Measurements from ENCODE around the gene RAB40C.
A peak's percentile ranks its signal among the peaks of the same experiment; 100 is the strongest.

The RAB40C gene

GRCh38 chr16:657487-657886 is 67.6 kb downstream of the RAB40C start:
- TF ChIP-seq CTCF (IDR thresholded peaks at IDR 0.05; ENCODE audit: borderline replicate concordance, extremely low read depth, low read length, poor library complexity, severe bottlenecking), result no peak
- no peak for TF ChIP-seq EZH2 (IDR thresholded peaks at IDR 0.05; ENCODE audit: borderline replicate concordance, low read depth, low read length, severe bottlenecking)
- Histone ChIP-seq H3K9ac (ENCODE audit: low read depth, low read length) (no peak overlapping the region), H3K27ac (ENCODE audit: low read length) (no peak overlapping the region), H3K36me3 (ENCODE audit: insufficient read depth, low read length) (peaks cover 87% of the 10 kb centered on the region), H4K20me1 (ENCODE audit: insufficient read depth, low read length) (peaks cover 23% of the 10 kb centered on the region), H2AFZ (ENCODE audit: low read depth, low read length) (no peak overlapping the region), H3K4me3 (ENCODE audit: low read depth in 1 of 2, low read length in 2 of 2) (no peak overlapping the region), H3K27me3 (ENCODE audit: insufficient read depth, low read length, poor library complexity) (no peaks in the 10 kb centered on the region), H3K9me3 (ENCODE audit: insufficient read depth, low read length, severe bottlenecking) (no peaks in the 10 kb centered on the region), H3K4me1 (ENCODE audit: insufficient read depth, low read length) (no peaks in the 10 kb centered on the region), H3K4me2 (ENCODE audit: insufficient read depth, low read length) (no peak overlapping the region), H3K79me2 (ENCODE audit: insufficient read depth, low read length) (no peaks in the 10 kb centered on the region)
- ATAC-seq (ENCODE audit: insufficient read depth, low read depth) (no peak), DNase-seq (no peak)

- Histone ChIP-seq H3K4me3 (ENCODE audit: low read depth in 1 of 2, low read length in 2 of 2) (no peak overlapping the region), H3K27ac (ENCODE audit: low read length) (no peak overlapping the region), H3K36me3 (ENCODE audit: insufficient read depth, low read length) (peaks cover 78% of the 10 kb centered on the region), H2AFZ (ENCODE audit: low read depth, low read length) (no peak overlapping the region), H4K20me1 (ENCODE audit: insufficient read depth, low read length) (peaks cover 23% of the 10 kb centered on the region), H3K79me2 (ENCODE audit: insufficient read depth, low read length) (no peaks in the 10 kb centered on the region), H3K4me1 (ENCODE audit: insufficient read depth, low read length) (no peaks in the 10 kb centered on the region), H3K9ac (ENCODE audit: low read depth, low read length) (no peak overlapping the region), H3K4me2 (ENCODE audit: insufficient read depth, low read length) (no peak overlapping the region), H3K27me3 (ENCODE audit: insufficient read depth, low read length, poor library complexity) (no peaks in the 10 kb centered on the region), H3K9me3 (ENCODE audit: insufficient read depth, low read length, severe bottlenecking) (no peaks in the 10 kb centered on the region)
- ATAC-seq (ENCODE audit: insufficient read depth, low read depth), result no peak
- DNase-seq, result no peak
- TF ChIP-seq EZH2 (IDR thresholded peaks at IDR 0.05; ENCODE audit: borderline replicate concordance, low read depth, low read length, severe bottlenecking) (no peak), CTCF (IDR thresholded peaks at IDR 0.05; ENCODE audit: borderline replicate concordance, extremely low read depth, low read length, poor library complexity, severe bottlenecking) (peak; percentile 38)
These were observed 69.1 kb downstream of the RAB40C start for GRCh38 chr16:658679-659571.

- DNase-seq (no peak), ATAC-seq (ENCODE audit: insufficient read depth, low read depth) (no peak)
- peaks cover 23% of the 10 kb centered on the region for H4K20me1 ChIP-seq (ENCODE audit: insufficient read depth, low read length)
- no peak overlapping the region for H3K4me2 ChIP-seq (ENCODE audit: insufficient read depth, low read length)
- no peak overlapping the region for H3K9ac ChIP-seq (ENCODE audit: low read depth, low read length)
- no peak overlapping the region for H2AFZ ChIP-seq (ENCODE audit: low read depth, low read length)
- H3K79me2 ChIP-seq (ENCODE audit: insufficient read depth, low read length), result no peaks in the 10 kb centered on the region
- H3K9me3 ChIP-seq (ENCODE audit: insufficient read depth, low read length, severe bottlenecking), result no peaks in the 10 kb centered on the region
- no peaks in the 10 kb centered on the region for H3K4me1 ChIP-seq (ENCODE audit: insufficient read depth, low read length)
- no peaks in the 10 kb centered on the region for H3K27me3 ChIP-seq (ENCODE audit: insufficient read depth, low read length, poor library complexity)
- H3K4me3 ChIP-seq (ENCODE audit: low read depth in 1 of 2, low read length in 2 of 2), result no peak overlapping the region
- peaks cover 79% of the 10 kb centered on the region for H3K36me3 ChIP-seq (ENCODE audit: insufficient read depth, low read length)
- no peak for TF ChIP-seq CTCF (IDR thresholded peaks at IDR 0.05; ENCODE audit: borderline replicate concordance, extremely low read depth, low read length, poor library complexity, severe bottlenecking)
- TF ChIP-seq EZH2 (IDR thresholded peaks at IDR 0.05; ENCODE audit: borderline replicate concordance, low read depth, low read length, severe bottlenecking), result no peak
- H3K27ac ChIP-seq (ENCODE audit: low read length), result no peak overlapping the region
These were observed 69.8 kb downstream of the RAB40C start for GRCh38 chr16:659618-660017.

All from DND-41 (cell line).